Liver (tissue), 9 donors: Measurements from ENCODE around the gene CYP3A4. TPM values are rescaled to one million over a fixed set of nuclear protein-coding genes. Genes with fewer than 3 reads are reported as not detected.

ENCODE experiments used
- DNase-seq: peaks from one replicate; pipeline ENCODE4 v3.0.0-alpha.2; 2017; ENCODE audit warnings: low spot score
- H3K27ac ChIP-seq, 2 donors: one replicate each; pipeline ENCODE4 v1.7.0; 2013; ENCODE audit warnings: inconsistent platforms in 2 of 2, low read length in 2 of 2, control low read depth in 1 of 2, low read depth in 1 of 2, mild to moderate bottlenecking in 1 of 2
- H3K27me3 ChIP-seq, 4 donors: one replicate each; pipeline versions ENCODE4 v1.6.1 to v1.7.0; 2013; ENCODE audit warnings: low read length in 3 of 4, inconsistent platforms in 1 of 4, mild to moderate bottlenecking in 1 of 4, moderate library complexity in 1 of 4; ENCODE audit not compliant: control insufficient read depth in 4 of 4, insufficient read depth in 4 of 4
- H3K36me3 ChIP-seq, 4 donors: one replicate each; pipeline versions ENCODE4 v1.6.1 to v1.7.0; 2013; ENCODE audit warnings: low read length in 3 of 4, mild to moderate bottlenecking in 3 of 4, low read depth in 1 of 4, moderate library complexity in 1 of 4; ENCODE audit not compliant: control insufficient read depth in 4 of 4, insufficient read depth in 3 of 4
- H3K4me1 ChIP-seq, 4 donors: one replicate each; pipeline versions ENCODE4 v1.6.1 to v1.7.0; 2013; ENCODE audit warnings: low read length in 3 of 4, mild to moderate bottlenecking in 3 of 4, moderate library complexity in 1 of 4; ENCODE audit not compliant: control insufficient read depth in 4 of 4, insufficient read depth in 4 of 4
- H3K4me3 ChIP-seq, 3 donors: one replicate each; pipeline versions ENCODE4 v1.6.1 to v1.7.0; 2013; ENCODE audit warnings: low read length in 3 of 3, control low read depth in 1 of 3, low read depth in 1 of 3, mild to moderate bottlenecking in 1 of 3
- H3K9ac ChIP-seq, 2 donors: one replicate each; pipeline ENCODE4 v1.7.0; 2013; ENCODE audit warnings: low read length in 2 of 2, mild to moderate bottlenecking in 2 of 2, moderate library complexity in 2 of 2, control low read depth in 1 of 2, low read depth in 1 of 2
- H3K9me3 ChIP-seq, 4 donors: one replicate each; pipeline versions ENCODE4 v1.6.1 to v1.7.0; 2013; ENCODE audit warnings: low read length in 3 of 4; ENCODE audit not compliant: control insufficient read depth in 4 of 4
- ATF3 ChIP-seq: IDR thresholded peaks from 2 replicates; pipeline ENCODE4 v1.6.1; 2016; ENCODE audit warnings: antibody characterized with exemption
- CTCF ChIP-seq: fragments of 150-350 bp; IDR thresholded peaks from 2 replicates; pipeline ENCODE4 v1.5.1; 2017; ENCODE audit warnings: improper control_type of control experiment, low read depth, low read length; ENCODE audit not compliant: missing input control
- EGR1 ChIP-seq, 2 donors: IDR thresholded peaks; 2 replicates each; pipeline ENCODE4 v1.6.1; 2016 to 2018; ENCODE audit warnings: antibody characterized with exemption in 2 of 2, low read depth in 2 of 2
- FOXA2 ChIP-seq: IDR thresholded peaks from 2 replicates; pipeline ENCODE4 v1.6.1; 2016; ENCODE audit warnings: antibody characterized with exemption
- GABPA ChIP-seq, 2 donors: IDR thresholded peaks in 1 of 2; conservative IDR thresholded peaks in 1 of 2; 2 replicates each; pipeline ENCODE4 v1.6.1; 2016; ENCODE audit warnings: antibody characterized with exemption in 2 of 2, mild to moderate bottlenecking in 1 of 2, moderate library complexity in 1 of 2
- HNF4A ChIP-seq, 2 donors: conservative IDR thresholded peaks; 2 replicates each; pipeline ENCODE4 v1.6.1; 2016; ENCODE audit warnings: antibody characterized with exemption in 2 of 2, mild to moderate bottlenecking in 2 of 2
- HNF4G ChIP-seq: IDR thresholded peaks from 2 replicates; pipeline ENCODE4 v1.6.1; 2016; ENCODE audit warnings: antibody characterized with exemption
- JUND ChIP-seq, 2 donors: IDR thresholded peaks; 2 replicates each; pipeline ENCODE4 v1.6.1; 2016; ENCODE audit warnings: antibody characterized with exemption in 2 of 2
- NR2F2 ChIP-seq: IDR thresholded peaks from 2 replicates; pipeline ENCODE4 v1.6.1; 2016; ENCODE audit warnings: antibody characterized with exemption
- RAD21 ChIP-seq, 2 donors: IDR thresholded peaks; 2 replicates each; pipeline ENCODE4 v1.6.1; 2016; ENCODE audit warnings: antibody characterized with exemption in 2 of 2, mild to moderate bottlenecking in 2 of 2
- REST ChIP-seq: IDR thresholded peaks from 2 replicates; pipeline ENCODE4 v1.6.1; 2016; ENCODE audit warnings: antibody characterized with exemption, mild to moderate bottlenecking
- RXRA ChIP-seq, 2 donors: IDR thresholded peaks; 2 replicates each; pipeline ENCODE4 v1.6.1; 2017 to 2018; ENCODE audit warnings: antibody characterized with exemption in 2 of 2, mild to moderate bottlenecking in 1 of 2
- SP1 ChIP-seq: IDR thresholded peaks from 2 replicates; pipeline ENCODE4 v1.6.1; 2018; ENCODE audit warnings: antibody characterized with exemption, mild to moderate bottlenecking
- TAF1 ChIP-seq: conservative IDR thresholded peaks from 2 replicates; pipeline ENCODE4 v1.6.1; 2016; ENCODE audit warnings: antibody characterized with exemption, mild to moderate bottlenecking
- WGBS: extraction: QIAGEN DNeasy Blood & Tissue Kit; methylation state at CpG from one replicate; pipeline ENCODE4 v1.1.7; 2013; 5-methylcytosine and 5-hydroxymethylcytosine counted together
- polyA plus RNA-seq, 2 donors: library from polyadenylated mRNA; stranded (reverse) in 1 of 2; unstranded in 1 of 2; fragments of 200-250 nt in 1 of 2; fragments of >200 nt in 1 of 2; fragmentation: Nextera tagmentation in 1 of 2; extraction: Ambion mirVana in 1 of 2; gene quantifications; one replicate each; pipeline versions ENCODE4 v1.2.1 to v1.2.3, GENCODE V29; 2013 to 2015
- total RNA-seq, 2 donors: library from RNA; depleted of rRNA; stranded (reverse); fragments of >200 nt; gene quantifications; one replicate each; pipeline ENCODE4 v1.2.3, GENCODE V29; 2014
- TF ChIP-seq, protein P1 (sequence below): IDR thresholded peaks from 2 replicates; pipeline ENCODE4 v1.6.1; 2016; ENCODE audit warnings: antibody characterized with exemption
- donor health status: healthy.
- donor health status: healthy.
- donor health status: healthy.
- donor health status: healthy.
- donor health status: healthy.

CYP3A4 gene
- total and polyA plus RNA-seq, 4 donors = 0.51 to 1,082 (median 289) TPM

- no peak overlapping the region for H3K4me3 ChIP-seq
- no peaks in the 10 kb centered on the region for H3K9me3 ChIP-seq
- no peaks in the 10 kb centered on the region for H3K36me3 ChIP-seq
- no peak for DNase-seq
- peaks cover 8 to 14% (median 9%) of the 10 kb centered on the region in 4 donors for H3K4me1 ChIP-seq
- H3K9ac ChIP-seq = no peak overlapping the region
- WGBS = 93% methylated on average over 3 of the region's 3 CpGs
- H3K27me3 ChIP-seq = no peaks in the 10 kb centered on the region
- TF ChIP-seq JUND (IDR thresholded peaks at IDR 0.05) = no peak
- TF ChIP-seq RXRA (IDR thresholded peaks at IDR 0.05) = no peak
- no peak for TF ChIP-seq EGR1 (IDR thresholded peaks at IDR 0.05; ENCODE audit: low read depth in 2 of 2)
- TF ChIP-seq, protein P1, sequence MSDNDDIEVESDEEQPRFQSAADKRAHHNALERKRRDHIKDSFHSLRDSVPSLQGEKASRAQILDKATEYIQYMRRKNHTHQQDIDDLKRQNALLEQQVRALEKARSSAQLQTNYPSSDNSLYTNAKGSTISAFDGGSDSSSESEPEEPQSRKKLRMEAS = no peak
- no peak for TF ChIP-seq NR2F2
- no peak for TF ChIP-seq TAF1
- no peak for TF ChIP-seq HNF4G
- TF ChIP-seq ATF3 = no peak
- no peak for TF ChIP-seq HNF4A (conservative IDR thresholded peaks at IDR 0.05)
- TF ChIP-seq GABPA (IDR thresholded peaks at IDR 0.05 in 1 of 2, conservative IDR thresholded peaks at IDR 0.05 in 1 of 2) = no peak
- TF ChIP-seq CTCF = no peak
- no peak overlapping the region for H3K27ac ChIP-seq
Measured at GRCh38 chr7:99730992-99731391, 53.0 kb downstream of the CYP3A4 start.

DNA sequence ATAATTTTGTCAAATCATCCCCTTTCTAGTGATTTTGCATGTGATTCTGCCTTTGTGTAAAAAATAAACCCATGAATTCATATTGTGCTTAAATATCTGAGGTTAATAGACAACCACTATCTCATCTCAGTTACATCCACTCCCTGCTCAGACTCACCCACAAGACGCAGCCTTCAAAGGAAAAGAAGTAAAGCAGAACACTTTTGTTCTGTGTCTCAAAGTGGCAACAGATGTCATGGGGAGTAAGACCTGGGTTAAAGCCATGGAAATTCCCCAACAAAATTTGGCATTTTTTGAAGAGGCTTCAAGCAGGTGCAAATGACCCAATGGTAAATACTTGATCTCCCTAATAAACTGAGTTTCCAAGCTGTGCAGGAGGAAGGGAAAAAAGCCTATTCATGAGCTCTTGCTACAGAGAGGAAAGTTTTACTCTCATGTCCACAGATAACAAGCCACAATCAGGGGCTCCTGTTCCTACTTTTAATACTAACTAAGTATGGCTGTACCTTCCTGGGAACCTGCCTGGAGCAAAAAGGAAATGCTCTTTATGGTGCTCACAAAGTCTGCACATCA, 53.7 kb downstream of the CYP3A4 start:
- no peaks in the 10 kb centered on the region for H3K36me3 ChIP-seq
- no peak overlapping the region for H3K9ac ChIP-seq
- DNase-seq = no peak
- H3K4me1 ChIP-seq = peaks cover 8 to 14% (median 9%) of the 10 kb centered on the region in 4 donors
- no peaks in the 10 kb centered on the region for H3K9me3 ChIP-seq
- 90% methylated on average over 1 of the region's 1 CpG for WGBS
- H3K27ac ChIP-seq = no peak overlapping the region
- H3K4me3 ChIP-seq = no peak overlapping the region
- TF ChIP-seq FOXA2 (no peak), NR2F2 (no peak), REST (no peak), GABPA (IDR thresholded peaks at IDR 0.05 in 1 of 2, conservative IDR thresholded peaks at IDR 0.05 in 1 of 2) (no peak), SP1 (no peak), RAD21 (IDR thresholded peaks at IDR 0.05) (no peak), HNF4G (no peak)
- no peaks in the 10 kb centered on the region for H3K27me3 ChIP-seq
